Testis (tissue), 2 donors: ENCODE data around the gene ADAMTS1.

Source experiments
- CTCF ChIP-seq, 3 experiments: fragments of 450-650 bp in 2 of 3; fragments of 200-600 bp in 1 of 3; sonication (generic) in 1 of 3; IDR thresholded peaks; one replicate each; pipeline ENCODE4 v1.5.1; 2016 to 2019; ENCODE audit warnings: antibody characterized with exemption in 3 of 3, mild to moderate bottlenecking in 2 of 3, moderate library complexity in 1 of 3
- POLR2A ChIP-seq: fragments of 450-650 bp; IDR thresholded peaks from one replicate; pipeline ENCODE4 v1.6.1; 2017; ENCODE audit warnings: antibody characterized with exemption, mild to moderate bottlenecking, moderate library complexity

- TF ChIP-seq CTCF (IDR thresholded peaks at IDR 0.05) (no peak), POLR2A (no peak)
Measured at GRCh38 chr21:26826801-26827200, 18.4 kb downstream of the ADAMTS1 start.
